Activated naive CD8-positive, alpha-beta T cell treated with anti-CD3 and anti-CD28 coated beads for 36 hours (primary cell): ENCODE measurements around the gene LRP6. TPM values are rescaled to one million over a fixed set of nuclear protein-coding genes. Genes with fewer than 3 reads are reported as not detected.
"Not testable (repeated sequence)": the region's sequence is repeated elsewhere in the genome, so short reads cannot be mapped to it uniquely, and the experiment has no call there.

Source experiments
- DNase-seq: peaks from one replicate; pipeline ENCODE4 v3.0.0; 2021
- H3K27ac Mint-ChIP-seq: one replicate; pipeline ENCODE4 v1.8.0; 2022; ENCODE audit warnings: mild to moderate bottlenecking, moderate library complexity, mixed read lengths
- H3K27me3 Mint-ChIP-seq: one replicate; pipeline ENCODE4 v1.8.0; 2022; ENCODE audit warnings: mild to moderate bottlenecking, mixed read lengths
- H3K36me3 Mint-ChIP-seq: one replicate; pipeline ENCODE4 v1.8.0; 2021; ENCODE audit warnings: mild to moderate bottlenecking, mixed read lengths
- H3K4me1 Mint-ChIP-seq: one replicate; pipeline ENCODE4 v1.8.0; 2021; ENCODE audit warnings: mixed read lengths
- H3K4me3 Mint-ChIP-seq: one replicate; pipeline ENCODE4 v1.8.0; 2022; ENCODE audit warnings: mild to moderate bottlenecking, moderate library complexity, mixed read lengths
- H3K9me3 Mint-ChIP-seq: one replicate; pipeline ENCODE4 v1.8.0; 2022; ENCODE audit warnings: mixed read lengths
- total RNA-seq, 2 experiments: library from RNA; stranded (reverse); gene quantifications; one replicate each; pipeline ENCODE4 v1.2.3, GENCODE V29; 2021

LRP6 gene
- total RNA-seq, 2 experiments from 2014 or later: 2.9 to 4.6 TPM

DNA sequence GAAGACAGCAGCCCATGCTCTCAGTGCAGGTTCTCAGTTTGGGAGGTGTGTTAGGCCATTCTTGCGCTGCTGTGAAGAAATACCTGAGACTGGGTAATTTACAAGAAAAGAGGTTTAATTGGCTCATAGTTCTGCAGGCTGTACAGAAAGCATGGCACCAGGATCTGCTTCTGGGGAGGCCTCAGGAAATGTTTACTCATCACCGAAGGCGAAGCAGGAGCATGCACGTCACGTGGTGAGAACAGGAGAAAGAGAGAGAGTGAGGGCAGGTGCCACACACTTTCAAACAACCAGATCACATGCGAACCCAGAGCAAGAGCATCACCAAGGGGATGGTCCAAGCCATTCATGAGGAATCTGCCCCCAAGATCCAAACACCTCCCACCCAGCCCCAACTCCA lies 9.0 kb upstream of the LRP6 start:
- no peak overlapping the region for H3K27ac Mint-ChIP-seq
- no peak for DNase-seq
- H3K4me1 Mint-ChIP-seq: no peaks in the 10 kb centered on the region
- peaks cover 1% of the 10 kb centered on the region for H3K36me3 Mint-ChIP-seq
- no peaks in the 10 kb centered on the region for H3K27me3 Mint-ChIP-seq
- peaks cover 15% of the 10 kb centered on the region for H3K9me3 Mint-ChIP-seq
- no peak overlapping the region for H3K4me3 Mint-ChIP-seq

DNA sequence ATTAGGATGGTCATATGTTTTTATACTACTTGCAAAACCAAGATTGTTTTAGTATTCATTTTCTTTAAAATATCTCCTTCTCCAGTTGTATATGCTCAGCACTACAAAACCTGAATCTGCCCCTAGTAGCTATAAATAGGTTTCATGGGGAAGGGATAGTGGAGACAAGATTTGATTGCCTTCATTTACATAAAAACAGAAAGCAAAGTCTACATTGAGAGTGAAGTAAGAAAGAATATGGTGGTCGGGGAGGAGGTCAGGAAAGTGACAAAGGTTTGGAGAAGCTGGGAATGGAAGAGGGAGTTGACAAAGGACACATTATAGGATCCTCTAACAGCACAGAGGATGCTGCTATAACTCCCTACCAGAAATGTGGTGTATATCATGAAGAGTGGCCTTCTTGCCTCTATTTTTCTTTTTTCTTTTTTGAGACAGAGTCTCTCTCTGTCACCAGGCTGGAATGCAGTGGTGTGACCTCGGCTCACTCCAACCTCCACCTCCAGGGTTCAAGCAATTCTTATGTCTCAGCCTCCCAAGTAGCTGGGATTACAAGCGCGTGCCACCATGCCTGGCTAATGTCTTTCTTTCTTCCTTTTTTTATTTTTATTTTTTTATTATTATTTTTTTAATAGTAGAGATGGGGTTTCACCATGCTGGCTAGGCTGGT lies 6.6 kb upstream of the LRP6 start:
- no peak overlapping the region for H3K4me3 Mint-ChIP-seq
- H3K27ac Mint-ChIP-seq: no peak overlapping the region
- no peaks in the 10 kb centered on the region for H3K4me1 Mint-ChIP-seq
- no peaks in the 10 kb centered on the region for H3K27me3 Mint-ChIP-seq
- peaks cover 1% of the 10 kb centered on the region for H3K36me3 Mint-ChIP-seq
- DNase-seq: no peak
- peaks cover 15% of the 10 kb centered on the region for H3K9me3 Mint-ChIP-seq

DNA sequence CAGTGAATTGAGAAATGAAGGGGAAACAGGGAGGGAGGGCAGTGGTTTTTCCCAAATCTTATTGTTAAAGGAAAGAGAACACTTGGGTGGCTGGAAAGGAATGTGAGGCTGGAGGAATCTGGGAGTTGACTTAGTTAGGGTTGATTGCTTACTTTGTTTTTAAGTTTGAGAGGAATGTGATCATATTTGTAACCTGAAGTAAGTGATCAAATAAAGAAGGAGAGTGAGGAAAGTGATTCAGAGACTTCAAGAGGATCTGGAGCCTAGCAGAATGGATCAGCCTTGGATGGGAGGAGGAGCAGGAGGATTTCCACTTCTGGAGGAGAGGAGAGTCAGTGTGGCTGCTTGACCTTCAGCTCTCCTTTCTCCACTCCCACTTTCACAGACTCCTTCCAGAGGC lies 6.0 kb upstream of the LRP6 start:
- Mint-ChIP-seq H3K36me3 (peaks cover 1% of the 10 kb centered on the region), H3K27me3 (no peaks in the 10 kb centered on the region), H3K27ac (no peak overlapping the region), H3K4me1 (no peaks in the 10 kb centered on the region), H3K9me3 (peaks cover 12% of the 10 kb centered on the region), H3K4me3 (no peak overlapping the region)
- no peak for DNase-seq

DNA sequence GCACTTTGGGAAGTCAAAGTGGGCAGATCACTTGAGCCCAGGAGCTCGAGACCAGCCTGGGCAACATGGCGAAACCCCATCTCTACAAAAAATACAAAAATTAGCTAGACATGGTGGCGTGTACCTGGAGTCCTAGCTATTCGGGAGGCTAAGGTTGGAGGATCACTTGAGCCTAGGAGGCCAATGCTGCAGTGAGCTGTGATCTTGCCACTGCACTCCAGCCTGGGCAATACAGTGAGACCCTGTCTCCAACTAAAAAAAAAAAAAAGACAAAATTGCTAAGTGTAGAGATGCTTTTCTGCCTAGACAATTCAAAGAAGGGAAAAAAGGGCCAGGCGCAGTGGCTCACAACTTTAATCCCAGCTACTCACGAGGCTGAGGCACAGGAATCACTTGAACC lies 3.4 kb upstream of the LRP6 start:
- Mint-ChIP-seq H3K36me3 (no peaks in the 10 kb centered on the region), H3K27ac (no peak overlapping the region), H3K9me3 (no peaks in the 10 kb centered on the region), H3K4me1 (peaks cover 9% of the 10 kb centered on the region), H3K4me3 (no peak overlapping the region), H3K27me3 (peaks cover 16% of the 10 kb centered on the region)
- DNase-seq: no peak

DNA sequence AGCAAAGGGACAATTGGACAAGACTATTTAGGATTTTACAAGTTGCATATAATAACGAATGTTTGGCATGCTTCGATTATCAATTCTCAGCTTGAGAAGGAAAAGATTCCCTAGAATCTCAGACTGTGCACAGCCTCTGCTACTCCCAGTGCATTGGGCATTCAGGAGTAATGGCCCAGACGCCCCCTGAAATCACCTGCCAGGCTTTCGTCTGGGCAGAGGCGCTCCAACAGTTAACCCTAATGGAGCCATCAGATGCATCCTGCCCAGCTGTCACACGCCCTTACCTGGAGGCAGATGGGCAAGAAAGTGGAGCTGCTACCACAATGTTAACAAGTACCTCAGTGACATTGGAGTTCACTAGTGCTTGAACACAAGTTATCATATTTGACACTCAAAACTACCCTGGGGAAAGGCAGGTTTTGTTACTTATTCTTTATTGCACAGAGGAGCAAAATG lies 927 bp upstream of the LRP6 start:
- no peak overlapping the region for H3K27ac Mint-ChIP-seq
- no peaks in the 10 kb centered on the region for H3K9me3 Mint-ChIP-seq
- H3K4me1 Mint-ChIP-seq: peaks cover 15% of the 10 kb centered on the region
- no peak for DNase-seq
- H3K27me3 Mint-ChIP-seq: peaks cover 40% of the 10 kb centered on the region
- H3K4me3 Mint-ChIP-seq: peak overlapping the region; percentile 83
- H3K36me3 Mint-ChIP-seq: no peaks in the 10 kb centered on the region

DNA sequence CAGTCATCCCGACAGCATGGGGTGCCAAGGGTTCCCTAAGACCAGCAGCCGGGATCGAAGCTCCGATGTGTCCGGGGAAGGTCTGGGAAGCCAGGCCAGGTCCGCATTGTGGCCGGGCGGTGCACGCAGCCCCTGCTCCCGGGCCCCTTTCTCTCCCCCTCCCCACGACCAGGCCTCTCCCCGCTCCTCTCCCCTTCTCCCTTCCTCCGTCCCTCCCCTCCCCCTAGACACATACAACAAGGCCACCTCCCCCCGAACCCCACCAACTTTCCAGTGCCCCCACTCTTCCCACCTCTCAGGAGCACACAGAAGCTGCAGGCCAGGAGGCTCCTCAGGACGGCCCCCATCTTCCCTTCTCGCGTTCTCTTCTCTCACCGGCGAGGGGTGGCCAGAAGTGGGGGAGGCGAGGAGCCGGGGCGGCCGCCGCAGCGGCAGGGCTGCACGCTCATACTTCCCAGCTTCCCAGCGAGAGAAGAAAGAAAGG lies 413 bp downstream of the LRP6 start:
- peaks cover 46% of the 10 kb centered on the region for H3K27me3 Mint-ChIP-seq
- peak; percentile 1 for DNase-seq
- peaks cover 15% of the 10 kb centered on the region for H3K4me1 Mint-ChIP-seq
- H3K27ac Mint-ChIP-seq: no peak overlapping the region
- H3K4me3 Mint-ChIP-seq: peak overlapping the region; percentile 83
- no peaks in the 10 kb centered on the region for H3K36me3 Mint-ChIP-seq
- H3K9me3 Mint-ChIP-seq: no peaks in the 10 kb centered on the region

DNA sequence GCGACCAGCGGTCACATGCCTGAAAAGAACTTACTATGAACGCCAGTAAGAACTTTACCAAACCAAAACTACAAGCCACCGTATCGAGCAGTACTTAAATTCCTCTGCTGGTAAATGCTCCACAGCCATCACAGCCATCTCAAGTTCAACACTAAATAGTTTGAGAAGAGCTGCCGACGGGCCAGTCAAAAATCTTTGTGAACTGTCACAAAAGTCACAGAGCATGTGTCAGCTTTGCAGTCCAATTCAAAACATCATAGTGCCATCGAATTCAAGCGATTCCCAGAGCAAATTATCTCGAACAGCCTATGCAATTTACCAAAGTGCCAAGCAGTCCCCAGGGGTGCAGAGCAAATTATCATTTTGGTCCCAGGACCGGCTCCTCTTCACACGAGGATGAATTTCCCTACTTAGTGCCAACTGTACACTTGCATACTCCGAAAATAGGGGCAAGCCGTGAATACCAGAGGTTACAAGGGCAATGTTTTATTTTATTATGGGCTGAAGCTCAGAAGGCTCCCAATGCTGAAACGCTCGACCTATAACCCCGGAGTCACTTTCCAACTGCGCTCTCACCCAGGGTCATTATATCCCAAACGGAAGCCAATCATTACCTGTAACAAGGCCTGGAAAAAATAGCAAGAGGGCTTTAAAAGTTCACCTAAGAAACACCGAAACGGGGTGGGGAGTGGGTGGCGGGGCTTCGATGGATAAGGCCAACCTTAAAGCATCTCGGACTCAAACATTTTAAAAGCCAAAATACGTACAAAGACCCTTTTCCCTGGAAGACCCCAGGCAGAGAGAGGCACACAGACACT lies 1.1 kb downstream of the LRP6 start:
- no peak overlapping the region for H3K27ac Mint-ChIP-seq
- DNase-seq: no peak
- H3K27me3 Mint-ChIP-seq: peaks cover 46% of the 10 kb centered on the region
- peak overlapping the region; percentile 83 for H3K4me3 Mint-ChIP-seq
- no peaks in the 10 kb centered on the region for H3K36me3 Mint-ChIP-seq
- H3K9me3 Mint-ChIP-seq: no peaks in the 10 kb centered on the region
- H3K4me1 Mint-ChIP-seq: peaks cover 15% of the 10 kb centered on the region

DNA sequence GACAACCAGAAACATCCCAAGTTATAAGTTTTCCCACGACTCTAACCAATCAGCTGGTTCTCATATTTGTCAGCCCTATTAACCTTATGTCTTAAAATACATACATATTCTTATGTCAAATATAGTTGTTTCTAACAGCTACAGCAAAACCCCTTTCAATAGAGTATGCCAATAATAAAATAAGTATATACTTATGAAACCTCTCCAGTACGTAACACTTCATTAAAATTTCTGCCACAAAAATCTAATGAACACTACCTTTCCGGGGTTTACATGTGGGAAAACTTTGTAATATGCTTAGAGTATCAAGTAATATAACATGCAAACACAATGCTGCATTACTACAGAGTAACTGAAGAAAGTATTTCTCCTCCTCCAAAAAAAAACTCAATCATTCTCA lies 1.8 kb downstream of the LRP6 start:
- Mint-ChIP-seq H3K4me3 (peak overlapping the region; percentile 83), H3K4me1 (peaks cover 15% of the 10 kb centered on the region), H3K36me3 (no peaks in the 10 kb centered on the region), H3K27me3 (peaks cover 46% of the 10 kb centered on the region), H3K9me3 (no peaks in the 10 kb centered on the region), H3K27ac (no peak overlapping the region)
- DNase-seq: no peak

DNA sequence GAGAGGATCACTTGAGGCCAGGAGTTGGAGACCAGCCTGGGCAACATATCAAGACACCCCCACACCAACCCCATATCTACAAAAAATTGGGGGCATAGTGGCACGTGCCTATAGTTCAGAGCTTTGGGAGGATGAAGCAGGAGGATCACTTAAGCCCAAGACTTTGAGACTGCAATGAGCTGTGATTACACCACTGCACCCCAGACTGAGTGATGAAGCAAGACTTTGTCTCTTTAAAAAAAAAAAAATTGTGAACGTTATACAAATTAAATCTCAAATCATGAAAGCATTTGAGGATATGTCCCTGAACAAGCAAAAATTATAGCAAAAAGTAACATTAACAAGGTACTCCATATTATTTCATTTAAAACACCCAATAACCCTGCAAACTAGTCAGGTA lies 2.9 kb downstream of the LRP6 start:
- H3K27me3 Mint-ChIP-seq: peaks cover 46% of the 10 kb centered on the region
- DNase-seq: no peak
- peaks cover 15% of the 10 kb centered on the region for H3K4me1 Mint-ChIP-seq
- no peaks in the 10 kb centered on the region for H3K36me3 Mint-ChIP-seq
- no peaks in the 10 kb centered on the region for H3K9me3 Mint-ChIP-seq
- no peak overlapping the region for H3K4me3 Mint-ChIP-seq
- H3K27ac Mint-ChIP-seq: no peak overlapping the region

DNA sequence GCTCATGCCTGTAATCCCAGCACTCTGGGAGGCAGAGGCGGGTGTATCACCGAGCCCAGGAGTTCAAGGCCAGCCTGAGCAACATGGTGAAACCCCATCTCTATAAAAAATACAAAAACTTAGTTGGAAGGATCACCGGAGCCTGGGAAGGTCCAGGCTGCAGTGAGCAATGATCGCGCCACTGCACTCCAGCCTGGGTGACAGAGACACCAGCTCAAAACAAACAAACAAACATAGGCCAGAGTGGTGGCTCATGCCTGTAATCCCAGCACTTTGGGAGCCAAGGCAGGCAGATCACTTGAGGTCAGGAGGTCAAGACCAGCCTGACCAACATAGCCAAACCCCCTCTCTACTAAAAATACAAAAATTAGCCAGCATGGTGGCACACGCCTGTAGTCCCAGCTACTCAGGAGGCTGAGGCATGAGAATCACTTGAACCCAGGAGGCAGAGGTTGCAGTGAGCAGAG lies 10.5 kb downstream of the LRP6 start:
- not testable (repeated sequence) for H3K27ac Mint-ChIP-seq, H3K4me1 Mint-ChIP-seq, H3K4me3 Mint-ChIP-seq

DNA sequence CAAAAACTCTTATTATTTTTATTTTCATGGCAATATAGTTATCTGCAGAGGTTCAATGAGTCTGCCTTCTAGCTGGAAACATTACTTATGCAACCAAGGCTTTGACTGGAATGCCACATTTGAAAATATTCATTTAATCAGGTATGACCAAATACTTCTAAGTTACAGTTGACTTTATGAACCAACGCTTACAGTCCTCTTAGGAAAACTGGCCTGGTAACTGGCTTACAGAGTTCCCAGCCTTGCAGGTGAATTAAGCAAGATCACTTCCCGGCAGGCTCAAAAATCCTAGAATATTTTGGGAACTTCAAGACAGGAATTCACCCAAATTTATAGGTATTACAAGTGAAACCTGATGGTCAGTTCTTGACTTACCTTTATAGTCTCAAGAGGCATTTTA lies 12.3 kb downstream of the LRP6 start:
- H3K4me1 Mint-ChIP-seq: peaks cover 8% of the 10 kb centered on the region
- H3K27me3 Mint-ChIP-seq: no peaks in the 10 kb centered on the region
- DNase-seq: no peak

More for the DNA sequence above, 10.5 kb downstream of the LRP6 start:
- DNase-seq, H3K9me3 Mint-ChIP-seq, H3K36me3 Mint-ChIP-seq, H3K27me3 Mint-ChIP-seq: not testable (repeated sequence)

DNA sequence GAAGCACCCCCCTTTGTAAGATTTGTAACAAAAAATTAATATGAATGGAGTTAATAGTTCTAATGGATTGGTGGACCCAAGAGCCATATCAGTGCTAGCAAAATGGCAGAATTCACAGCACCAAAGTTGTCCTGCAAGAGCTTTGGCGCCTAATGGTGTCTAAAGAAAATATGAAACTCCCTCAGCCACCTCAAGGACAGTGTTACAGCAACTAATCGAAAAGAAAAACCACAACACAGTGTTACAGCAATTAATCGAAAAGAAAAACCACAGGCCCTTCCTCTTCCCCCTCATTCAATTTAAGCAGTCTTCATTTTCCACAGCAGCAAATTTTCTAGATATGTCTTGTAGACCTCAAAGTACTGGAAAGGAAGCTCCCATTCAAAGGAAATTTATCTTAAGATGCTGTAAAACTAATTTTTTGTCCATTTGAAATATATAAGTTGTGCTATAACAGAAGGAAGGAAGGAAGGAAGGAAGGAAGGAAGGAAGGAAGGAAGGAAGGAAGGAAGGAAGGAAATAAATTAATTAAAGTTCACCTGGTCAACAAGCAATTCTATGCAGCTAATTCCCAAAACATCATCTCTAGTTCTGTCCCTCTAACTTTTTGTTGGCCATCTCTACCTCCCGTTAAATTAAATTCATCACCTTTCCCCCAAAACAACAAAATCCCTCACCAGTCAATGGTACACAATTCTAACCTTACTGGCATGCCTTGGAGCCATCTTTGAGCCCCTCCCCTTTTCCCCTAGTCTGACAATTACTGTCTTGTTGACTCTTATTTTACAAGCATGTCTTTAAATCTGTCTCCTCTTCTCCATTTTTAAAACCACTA lies 17.4 kb downstream of the LRP6 start:
- peaks cover under 1% of the 10 kb centered on the region for H3K36me3 Mint-ChIP-seq
- DNase-seq: no peak
- H3K27me3 Mint-ChIP-seq: no peaks in the 10 kb centered on the region
- peaks cover 13% of the 10 kb centered on the region for H3K4me1 Mint-ChIP-seq
- H3K27ac Mint-ChIP-seq: no peak overlapping the region
- H3K4me3 Mint-ChIP-seq: no peak overlapping the region
- no peaks in the 10 kb centered on the region for H3K9me3 Mint-ChIP-seq

More for the DNA sequence above, 12.3 kb downstream of the LRP6 start:
- no peaks in the 10 kb centered on the region for H3K9me3 Mint-ChIP-seq
- H3K27ac Mint-ChIP-seq: no peak overlapping the region
- H3K4me3 Mint-ChIP-seq: no peak overlapping the region
- H3K36me3 Mint-ChIP-seq: no peaks in the 10 kb centered on the region

DNA sequence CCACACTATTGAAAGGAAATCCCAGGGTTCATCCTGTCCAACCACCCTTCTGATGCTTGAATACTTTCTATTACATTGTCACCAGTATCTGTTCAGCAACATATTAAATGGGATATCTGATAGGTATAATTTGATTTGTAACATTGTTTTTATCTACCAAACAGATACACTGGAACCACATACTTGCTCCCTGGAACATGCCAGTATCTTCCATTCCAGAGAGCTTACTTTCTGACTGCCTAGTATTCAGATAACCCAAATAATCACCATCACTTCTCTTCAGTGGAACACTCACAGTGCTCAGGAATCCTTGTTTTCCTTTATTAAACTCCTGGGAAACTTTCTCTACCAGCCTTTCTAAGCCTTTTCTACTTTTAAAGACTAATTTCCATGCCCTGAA lies 19.3 kb downstream of the LRP6 start:
- Mint-ChIP-seq H3K36me3 (peaks cover 6% of the 10 kb centered on the region), H3K27me3 (no peaks in the 10 kb centered on the region), H3K9me3 (no peaks in the 10 kb centered on the region), H3K4me3 (no peak overlapping the region), H3K27ac (no peak overlapping the region), H3K4me1 (peaks cover 13% of the 10 kb centered on the region)
- no peak for DNase-seq

DNA sequence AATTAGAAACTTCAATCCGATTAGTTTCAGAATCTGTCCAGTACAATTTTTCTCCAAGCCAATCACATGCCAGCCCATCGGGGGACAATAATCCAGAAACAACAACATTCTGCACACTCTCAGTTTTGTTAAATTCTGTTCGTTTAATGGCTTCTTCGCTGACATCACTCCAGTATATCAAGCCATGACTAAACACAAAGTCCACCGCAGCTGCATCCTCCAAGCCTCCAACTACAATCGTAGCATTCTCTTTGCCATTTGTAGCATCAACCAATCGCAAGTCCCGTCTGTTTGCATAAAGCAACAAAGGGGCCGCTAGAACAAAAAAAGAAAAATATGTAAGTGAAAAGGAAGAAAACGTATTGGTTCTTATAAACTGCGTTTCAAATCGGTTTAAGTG lies 22.5 kb downstream of the LRP6 start:
- Mint-ChIP-seq H3K27ac (no peak overlapping the region), H3K4me3 (no peak overlapping the region), H3K36me3 (peaks cover 6% of the 10 kb centered on the region), H3K9me3 (no peaks in the 10 kb centered on the region), H3K4me1 (peaks cover 7% of the 10 kb centered on the region), H3K27me3 (no peaks in the 10 kb centered on the region)
- no peak for DNase-seq
